Endothelial cell (in vitro differentiated cells): ENCODE measurements around the gene TSR2. TPM values are rescaled to one million over a fixed set of nuclear protein-coding genes. Genes with fewer than 3 reads are reported as not detected.

Experiments
- DNase-seq: peaks from one replicate; pipeline ENCODE4 v3.0.0; 2021; ENCODE audit warnings: low spot score
- H3K27ac Mint-ChIP-seq: one replicate; pipeline ENCODE4 v1.8.0; 2021; ENCODE audit warnings: mixed read lengths, inconsistent platforms; ENCODE audit not compliant: unreplicated experiment
- H3K27me3 Mint-ChIP-seq: one replicate; pipeline ENCODE4 v1.8.0; 2021; ENCODE audit warnings: mild to moderate bottlenecking, moderate library complexity, mixed read lengths, inconsistent platforms; ENCODE audit not compliant: unreplicated experiment
- H3K36me3 Mint-ChIP-seq: one replicate; pipeline ENCODE4 v1.8.0; 2021; ENCODE audit warnings: mild to moderate bottlenecking, low read depth, mixed read lengths, inconsistent platforms; ENCODE audit not compliant: unreplicated experiment
- H3K4me1 Mint-ChIP-seq: one replicate; pipeline ENCODE4 v1.8.0; 2021; ENCODE audit warnings: mild to moderate bottlenecking, mixed read lengths, inconsistent platforms; ENCODE audit not compliant: unreplicated experiment
- H3K4me3 Mint-ChIP-seq: one replicate; pipeline ENCODE4 v1.8.0; 2021; ENCODE audit warnings: mild to moderate bottlenecking, mixed read lengths, inconsistent platforms; ENCODE audit not compliant: unreplicated experiment
- H3K9me3 Mint-ChIP-seq: one replicate; pipeline ENCODE4 v1.8.0; 2021; ENCODE audit warnings: mixed read lengths, inconsistent platforms; ENCODE audit not compliant: unreplicated experiment
- CTCF ChIP-seq: fragments of 200-600 bp; sonication (generic); IDR thresholded peaks from one replicate; pipeline ENCODE4 v1.5.0; 2021; ENCODE audit warnings: antibody characterized with exemption; ENCODE audit not compliant: unreplicated experiment
- total RNA-seq: library from RNA; stranded (reverse); fragmentation: NEBNext Ultra II Directional; extraction: Animal tissue kit (Norgen Biotek cat#: 25700); gene quantifications from one replicate; pipeline ENCODE4 v1.2.1, GENCODE V29; 2021; ENCODE audit not compliant: unreplicated experiment

Gene TSR2
- total RNA-seq, 1 donor from 2014 or later = 41.0 TPM

GRCh38 chrX:54470054-54470760 lies 30.0 kb downstream of the TSR2 start:
- H3K27me3 Mint-ChIP-seq = no peaks in the 10 kb centered on the region
- no peak for TF ChIP-seq CTCF
- H3K27ac Mint-ChIP-seq = no peak overlapping the region
- peaks cover 4% of the 10 kb centered on the region for H3K36me3 Mint-ChIP-seq
- no peaks in the 10 kb centered on the region for H3K4me1 Mint-ChIP-seq
- H3K9me3 Mint-ChIP-seq = no peaks in the 10 kb centered on the region
- DNase-seq = no peak
- H3K4me3 Mint-ChIP-seq = no peak overlapping the region

- no peak for TF ChIP-seq CTCF
- H3K27ac Mint-ChIP-seq = no peak overlapping the region
These were observed 34.0 kb downstream of the TSR2 start for GRCh38 chrX:54473993-54474859.

GRCh38 chrX:54479136-54480111 lies 39.2 kb downstream of the TSR2 start:
- Mint-ChIP-seq H3K27ac (no peak overlapping the region), H3K4me3 (no peak overlapping the region), H3K27me3 (no peaks in the 10 kb centered on the region), H3K36me3 (no peaks in the 10 kb centered on the region), H3K9me3 (no peaks in the 10 kb centered on the region), H3K4me1 (peaks cover 23% of the 10 kb centered on the region)
- no peak for DNase-seq
- no peak for TF ChIP-seq CTCF

More at GRCh38 chrX:54473993-54474859, 34.0 kb downstream of the TSR2 start:
- H3K36me3 Mint-ChIP-seq = no peaks in the 10 kb centered on the region
- no peaks in the 10 kb centered on the region for H3K9me3 Mint-ChIP-seq
- peaks cover under 1% of the 10 kb centered on the region for H3K4me1 Mint-ChIP-seq
- H3K4me3 Mint-ChIP-seq = no peak overlapping the region
- no peaks in the 10 kb centered on the region for H3K27me3 Mint-ChIP-seq
- no peak for DNase-seq

- Mint-ChIP-seq H3K9me3 (no peaks in the 10 kb centered on the region), H3K27me3 (no peaks in the 10 kb centered on the region), H3K4me1 (peaks cover 23% of the 10 kb centered on the region), H3K36me3 (no peaks in the 10 kb centered on the region), H3K27ac (no peak overlapping the region), H3K4me3 (no peak overlapping the region)
- DNase-seq = peak; percentile 10
- TF ChIP-seq CTCF = no peak
These were observed 42.8 kb downstream of the TSR2 start for GRCh38 chrX:54482839-54483593.
